Measurements from ENCODE around the gene KPNA2. TPM values are rescaled to one million over a fixed set of nuclear protein-coding genes. Genes with fewer than 3 reads are reported as not detected.

KPNA2 gene
- total and polyA plus RNA-seq, 2 of the 13 experiments (the other 11 are each of a cell fraction or from before 2014, with no cell fraction given): 111 to 305 TPM

DNA sequence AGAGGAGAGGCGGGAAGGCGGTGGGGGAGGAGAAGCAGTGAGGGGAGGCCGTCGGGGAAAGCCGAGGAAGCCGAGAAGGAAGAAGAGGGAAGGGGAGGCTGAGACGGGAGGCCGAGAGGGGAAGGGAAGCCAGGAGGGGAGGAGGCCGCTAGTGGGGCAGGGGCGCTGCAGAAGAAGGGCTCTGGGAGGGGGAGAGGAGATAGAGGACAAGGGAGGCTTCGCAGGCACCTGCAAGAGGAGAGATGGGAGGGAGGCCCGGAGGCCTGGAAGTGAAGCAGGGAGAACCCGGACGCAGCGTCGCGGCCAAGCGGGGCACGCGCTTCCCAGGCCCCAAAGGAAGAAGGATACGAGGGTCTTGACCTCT is 41.6 kb upstream of the KPNA2 start (continued):
- TF ChIP-seq, protein P1, sequence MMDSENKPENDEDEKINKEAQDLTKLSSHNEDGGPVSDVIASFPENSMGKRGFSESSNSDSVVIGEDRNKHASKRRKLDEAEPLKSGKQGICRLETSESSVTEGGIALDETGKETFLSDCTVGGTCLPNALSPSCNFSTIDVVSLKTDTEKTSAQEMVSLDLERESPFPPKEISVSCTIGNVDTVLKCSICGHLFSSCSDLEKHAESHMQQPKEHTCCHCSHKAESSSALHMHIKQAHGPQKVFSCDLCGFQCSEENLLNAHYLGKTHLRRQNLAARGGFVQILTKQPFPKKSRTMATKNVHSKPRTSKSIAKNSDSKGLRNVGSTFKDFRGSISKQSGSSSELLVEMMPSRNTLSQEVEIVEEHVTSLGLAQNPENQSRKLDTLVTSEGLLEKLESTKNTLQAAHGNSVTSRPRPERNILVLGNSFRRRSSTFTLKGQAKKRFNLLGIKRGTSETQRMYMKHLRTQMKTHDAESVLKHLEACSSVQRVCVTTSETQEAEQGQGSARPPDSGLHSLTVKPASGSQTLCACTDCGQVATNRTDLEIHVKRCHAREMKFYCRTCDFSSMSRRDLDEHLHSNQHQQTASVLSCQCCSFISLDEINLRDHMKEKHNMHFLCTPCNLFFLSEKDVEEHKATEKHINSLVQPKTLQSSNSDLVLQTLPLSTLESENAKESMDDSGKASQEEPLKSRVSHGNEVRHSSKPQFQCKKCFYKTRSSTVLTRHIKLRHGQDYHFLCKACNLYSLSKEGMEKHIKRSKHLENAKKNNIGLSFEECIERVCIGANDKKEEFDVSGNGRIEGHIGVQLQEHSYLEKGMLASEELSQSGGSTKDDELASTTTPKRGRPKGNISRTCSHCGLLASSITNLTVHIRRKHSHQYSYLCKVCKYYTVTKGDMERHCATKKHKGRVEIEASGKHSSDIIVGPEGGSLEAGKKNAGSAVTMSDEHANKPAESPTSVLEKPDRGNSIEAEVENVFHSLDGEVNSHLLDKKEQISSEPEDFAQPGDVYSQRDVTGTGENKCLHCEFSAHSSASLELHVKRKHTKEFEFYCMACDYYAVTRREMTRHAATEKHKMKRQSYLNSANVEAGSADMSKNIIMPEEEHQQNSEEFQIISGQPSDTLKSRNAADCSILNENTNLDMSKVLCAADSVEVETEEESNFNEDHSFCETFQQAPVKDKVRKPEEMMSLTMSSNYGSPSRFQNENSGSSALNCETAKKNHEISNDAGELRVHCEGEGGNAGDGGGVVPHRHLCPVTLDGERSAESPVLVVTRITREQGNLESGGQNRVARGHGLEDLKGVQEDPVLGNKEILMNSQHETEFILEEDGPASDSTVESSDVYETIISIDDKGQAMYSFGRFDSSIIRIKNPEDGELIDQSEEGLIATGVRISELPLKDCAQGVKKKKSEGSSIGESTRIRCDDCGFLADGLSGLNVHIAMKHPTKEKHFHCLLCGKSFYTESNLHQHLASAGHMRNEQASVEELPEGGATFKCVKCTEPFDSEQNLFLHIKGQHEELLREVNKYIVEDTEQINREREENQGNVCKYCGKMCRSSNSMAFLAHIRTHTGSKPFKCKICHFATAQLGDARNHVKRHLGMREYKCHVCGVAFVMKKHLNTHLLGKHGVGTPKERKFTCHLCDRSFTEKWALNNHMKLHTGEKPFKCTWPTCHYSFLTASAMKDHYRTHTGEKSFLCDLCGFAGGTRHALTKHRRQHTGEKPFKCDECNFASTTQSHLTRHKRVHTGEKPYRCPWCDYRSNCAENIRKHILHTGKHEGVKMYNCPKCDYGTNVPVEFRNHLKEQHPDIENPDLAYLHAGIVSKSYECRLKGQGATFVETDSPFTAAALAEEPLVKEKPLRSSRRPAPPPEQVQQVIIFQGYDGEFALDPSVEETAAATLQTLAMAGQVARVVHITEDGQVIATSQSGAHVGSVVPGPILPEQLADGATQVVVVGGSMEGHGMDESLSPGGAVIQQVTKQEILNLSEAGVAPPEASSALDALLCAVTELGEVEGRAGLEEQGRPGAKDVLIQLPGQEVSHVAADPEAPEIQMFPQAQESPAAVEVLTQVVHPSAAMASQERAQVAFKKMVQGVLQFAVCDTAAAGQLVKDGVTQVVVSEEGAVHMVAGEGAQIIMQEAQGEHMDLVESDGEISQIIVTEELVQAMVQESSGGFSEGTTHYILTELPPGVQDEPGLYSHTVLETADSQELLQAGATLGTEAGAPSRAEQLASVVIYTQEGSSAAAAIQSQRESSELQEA (CRISPR knock-in tag; IDR thresholded peaks at IDR 0.05; ENCODE audit: not compliant biosample characterization): no peak
- TF ChIP-seq ZNF12 (CRISPR knock-in tag; IDR thresholded peaks at IDR 0.05) (0 out of 2 replicates have a peak, but pooled peaks have one; percentile 21), PHF8 (CRISPR knock-in tag; IDR thresholded peaks at IDR 0.05) (peak; percentile 24; the same call in 1 of the 2 replicates), POLR2G (IDR thresholded peaks at IDR 0.05; ENCODE audit: low read depth, low read length) (no peak; the same call in 1 of the 2 replicates), GLI4 (CRISPR knock-in tag; IDR thresholded peaks at IDR 0.05; ENCODE audit: borderline replicate concordance) (0 out of 2 replicates have a peak, but pooled peaks have one; percentile 21), SALL1 (CRISPR knock-in tag; IDR thresholded peaks at IDR 0.05) (peak; percentile 63)
- TF ChIP-seq, protein P2, sequence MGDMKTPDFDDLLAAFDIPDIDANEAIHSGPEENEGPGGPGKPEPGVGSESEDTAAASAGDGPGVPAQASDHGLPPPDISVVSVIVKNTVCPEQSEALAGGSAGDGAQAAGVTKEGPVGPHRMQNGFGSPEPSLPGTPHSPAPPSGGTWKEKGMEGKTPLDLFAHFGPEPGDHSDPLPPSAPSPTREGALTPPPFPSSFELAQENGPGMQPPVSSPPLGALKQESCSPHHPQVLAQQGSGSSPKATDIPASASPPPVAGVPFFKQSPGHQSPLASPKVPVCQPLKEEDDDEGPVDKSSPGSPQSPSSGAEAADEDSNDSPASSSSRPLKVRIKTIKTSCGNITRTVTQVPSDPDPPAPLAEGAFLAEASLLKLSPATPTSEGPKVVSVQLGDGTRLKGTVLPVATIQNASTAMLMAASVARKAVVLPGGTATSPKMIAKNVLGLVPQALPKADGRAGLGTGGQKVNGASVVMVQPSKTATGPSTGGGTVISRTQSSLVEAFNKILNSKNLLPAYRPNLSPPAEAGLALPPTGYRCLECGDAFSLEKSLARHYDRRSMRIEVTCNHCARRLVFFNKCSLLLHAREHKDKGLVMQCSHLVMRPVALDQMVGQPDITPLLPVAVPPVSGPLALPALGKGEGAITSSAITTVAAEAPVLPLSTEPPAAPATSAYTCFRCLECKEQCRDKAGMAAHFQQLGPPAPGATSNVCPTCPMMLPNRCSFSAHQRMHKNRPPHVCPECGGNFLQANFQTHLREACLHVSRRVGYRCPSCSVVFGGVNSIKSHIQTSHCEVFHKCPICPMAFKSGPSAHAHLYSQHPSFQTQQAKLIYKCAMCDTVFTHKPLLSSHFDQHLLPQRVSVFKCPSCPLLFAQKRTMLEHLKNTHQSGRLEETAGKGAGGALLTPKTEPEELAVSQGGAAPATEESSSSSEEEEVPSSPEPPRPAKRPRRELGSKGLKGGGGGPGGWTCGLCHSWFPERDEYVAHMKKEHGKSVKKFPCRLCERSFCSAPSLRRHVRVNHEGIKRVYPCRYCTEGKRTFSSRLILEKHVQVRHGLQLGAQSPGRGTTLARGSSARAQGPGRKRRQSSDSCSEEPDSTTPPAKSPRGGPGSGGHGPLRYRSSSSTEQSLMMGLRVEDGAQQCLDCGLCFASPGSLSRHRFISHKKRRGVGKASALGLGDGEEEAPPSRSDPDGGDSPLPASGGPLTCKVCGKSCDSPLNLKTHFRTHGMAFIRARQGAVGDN (CRISPR knock-in tag; IDR thresholded peaks at IDR 0.05): peak; percentile 83
- TF ChIP-seq, protein P3, sequence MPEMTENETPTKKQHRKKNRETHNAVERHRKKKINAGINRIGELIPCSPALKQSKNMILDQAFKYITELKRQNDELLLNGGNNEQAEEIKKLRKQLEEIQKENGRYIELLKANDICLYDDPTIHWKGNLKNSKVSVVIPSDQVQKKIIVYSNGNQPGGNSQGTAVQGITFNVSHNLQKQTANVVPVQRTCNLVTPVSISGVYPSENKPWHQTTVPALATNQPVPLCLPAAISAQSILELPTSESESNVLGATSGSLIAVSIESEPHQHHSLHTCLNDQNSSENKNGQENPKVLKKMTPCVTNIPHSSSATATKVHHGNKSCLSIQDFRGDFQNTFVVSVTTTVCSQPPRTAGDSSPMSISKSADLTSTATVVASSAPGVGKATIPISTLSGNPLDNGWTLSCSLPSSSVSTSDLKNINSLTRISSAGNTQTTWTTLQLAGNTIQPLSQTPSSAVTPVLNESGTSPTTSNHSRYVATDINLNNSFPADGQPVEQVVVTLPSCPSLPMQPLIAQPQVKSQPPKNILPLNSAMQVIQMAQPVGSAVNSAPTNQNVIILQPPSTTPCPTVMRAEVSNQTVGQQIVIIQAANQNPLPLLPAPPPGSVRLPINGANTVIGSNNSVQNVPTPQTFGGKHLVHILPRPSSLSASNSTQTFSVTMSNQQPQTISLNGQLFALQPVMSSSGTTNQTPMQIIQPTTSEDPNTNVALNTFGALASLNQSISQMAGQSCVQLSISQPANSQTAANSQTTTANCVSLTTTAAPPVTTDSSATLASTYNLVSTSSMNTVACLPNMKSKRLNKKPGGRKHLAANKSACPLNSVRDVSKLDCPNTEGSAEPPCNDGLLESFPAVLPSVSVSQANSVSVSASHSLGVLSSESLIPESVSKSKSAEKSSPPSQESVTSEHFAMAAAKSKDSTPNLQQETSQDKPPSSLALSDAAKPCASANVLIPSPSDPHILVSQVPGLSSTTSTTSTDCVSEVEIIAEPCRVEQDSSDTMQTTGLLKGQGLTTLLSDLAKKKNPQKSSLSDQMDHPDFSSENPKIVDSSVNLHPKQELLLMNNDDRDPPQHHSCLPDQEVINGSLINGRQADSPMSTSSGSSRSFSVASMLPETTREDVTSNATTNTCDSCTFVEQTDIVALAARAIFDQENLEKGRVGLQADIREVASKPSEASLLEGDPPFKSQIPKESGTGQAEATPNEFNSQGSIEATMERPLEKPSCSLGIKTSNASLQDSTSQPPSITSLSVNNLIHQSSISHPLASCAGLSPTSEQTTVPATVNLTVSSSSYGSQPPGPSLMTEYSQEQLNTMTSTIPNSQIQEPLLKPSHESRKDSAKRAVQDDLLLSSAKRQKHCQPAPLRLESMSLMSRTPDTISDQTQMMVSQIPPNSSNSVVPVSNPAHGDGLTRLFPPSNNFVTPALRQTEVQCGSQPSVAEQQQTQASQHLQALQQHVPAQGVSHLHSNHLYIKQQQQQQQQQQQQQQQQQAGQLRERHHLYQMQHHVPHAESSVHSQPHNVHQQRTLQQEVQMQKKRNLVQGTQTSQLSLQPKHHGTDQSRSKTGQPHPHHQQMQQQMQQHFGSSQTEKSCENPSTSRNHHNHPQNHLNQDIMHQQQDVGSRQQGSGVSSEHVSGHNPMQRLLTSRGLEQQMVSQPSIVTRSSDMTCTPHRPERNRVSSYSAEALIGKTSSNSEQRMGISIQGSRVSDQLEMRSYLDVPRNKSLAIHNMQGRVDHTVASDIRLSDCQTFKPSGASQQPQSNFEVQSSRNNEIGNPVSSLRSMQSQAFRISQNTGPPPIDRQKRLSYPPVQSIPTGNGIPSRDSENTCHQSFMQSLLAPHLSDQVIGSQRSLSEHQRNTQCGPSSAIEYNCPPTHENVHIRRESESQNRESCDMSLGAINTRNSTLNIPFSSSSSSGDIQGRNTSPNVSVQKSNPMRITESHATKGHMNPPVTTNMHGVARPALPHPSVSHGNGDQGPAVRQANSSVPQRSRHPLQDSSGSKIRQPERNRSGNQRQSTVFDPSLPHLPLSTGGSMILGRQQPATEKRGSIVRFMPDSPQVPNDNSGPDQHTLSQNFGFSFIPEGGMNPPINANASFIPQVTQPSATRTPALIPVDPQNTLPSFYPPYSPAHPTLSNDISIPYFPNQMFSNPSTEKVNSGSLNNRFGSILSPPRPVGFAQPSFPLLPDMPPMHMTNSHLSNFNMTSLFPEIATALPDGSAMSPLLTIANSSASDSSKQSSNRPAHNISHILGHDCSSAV (CRISPR knock-in tag; IDR thresholded peaks at IDR 0.05; ENCODE audit: borderline replicate concordance): no peak

All from HepG2 (cell line).